SU-DHL-6 (cell line): ENCODE measurements around the gene COPS4.
A peak's percentile ranks its signal among the peaks of the same experiment; 100 is the strongest.

ENCODE experiments used
- H2AFZ ChIP-seq: fragments of 200-600 bp; sonication (generic); 2 replicates; pipeline ENCODE4 v1.6.1; 2014; ENCODE audit warnings: low read depth, mild to moderate bottlenecking, moderate library complexity, mixed read lengths, antibody characterized with exemption, low read length; ENCODE audit not compliant: severe bottlenecking
- H3F3A ChIP-seq: fragments of 200-600 bp; shearing (Covaris generic); 2 replicates; pipeline ENCODE4 v1.6.0; 2016; ENCODE audit warnings: antibody characterized with exemption, mild to moderate bottlenecking; ENCODE audit not compliant: insufficient read depth
- H3K27ac ChIP-seq: fragments of 200-600 bp; sonication (generic); 2 replicates; pipeline ENCODE4 v1.5.1; 2016; ENCODE audit warnings: low read depth, mild to moderate bottlenecking, low read length, moderate library complexity, mixed read lengths
- H3K27me3 ChIP-seq: fragments of 200-600 bp; sonication (generic), shearing (Covaris generic); 2 replicates; pipeline ENCODE4 v1.6.0; 2014; ENCODE audit warnings: mild to moderate bottlenecking, low read length
- H3K36me3 ChIP-seq: fragments of 200-600 bp; sonication (generic); 2 replicates; pipeline ENCODE4 v1.6.1; 2014; ENCODE audit warnings: mild to moderate bottlenecking, low read length, mixed read lengths
- H3K4me2 ChIP-seq: fragments of 300-600, 200-600 bp; shearing (Covaris generic), sonication (generic); 2 replicates; pipeline ENCODE4 v1.6.0; 2014; ENCODE audit warnings: low read length, low read depth, mild to moderate bottlenecking; ENCODE audit not compliant: poor library complexity, severe bottlenecking
- H3K4me3 ChIP-seq: fragments of 200-600 bp; sonication (generic); 2 replicates; pipeline ENCODE4 v1.5.1; 2014; ENCODE audit warnings: antibody characterized with exemption, low read length, mild to moderate bottlenecking, mixed read lengths; ENCODE audit not compliant: insufficient read depth, poor library complexity, severe bottlenecking
- H3K79me2 ChIP-seq: fragments of 200-600 bp; sonication (generic); 2 replicates; pipeline ENCODE4 v1.6.1; 2014; ENCODE audit warnings: mild to moderate bottlenecking, low read length, moderate library complexity; ENCODE audit not compliant: insufficient read depth
- H3K9ac ChIP-seq: fragments of 200-600 bp; sonication (generic); 2 replicates; pipeline ENCODE4 v1.7.0; 2014; ENCODE audit warnings: mild to moderate bottlenecking, low read length
- H3K9me2 ChIP-seq: fragments of 200-600 bp; sonication (generic); replicated peaks from 2 replicates; pipeline ENCODE4 v1.6.1; 2014; ENCODE audit warnings: low read length; ENCODE audit not compliant: insufficient read depth
- H3K9me3 ChIP-seq: fragments of 200-600 bp; sonication (generic); 2 replicates; pipeline ENCODE4 v1.6.1; 2014; ENCODE audit warnings: low read length, mixed read lengths; ENCODE audit not compliant: insufficient read depth
- H4K20me1 ChIP-seq: fragments of 200-600 bp; sonication (generic); 2 replicates; pipeline ENCODE4 v1.6.1; 2014; ENCODE audit warnings: low read depth, mild to moderate bottlenecking, antibody characterized with exemption, low read length, moderate library complexity, mixed read lengths
- EZH2phosphoT487 ChIP-seq: fragments of 200-600 bp; sonication (generic), shearing (Covaris generic); conservative IDR thresholded peaks from 2 replicates; pipeline ENCODE4 v1.6.1; 2018; ENCODE audit warnings: mild to moderate bottlenecking, antibody characterized with exemption, low read length, moderate library complexity, mixed read lengths
- TF ChIP-seq, protein P1 (sequence below): fragments of 200-600 bp; sonication (generic); IDR thresholded peaks from one replicate; pipeline ENCODE4 v1.5.1; 2017; ENCODE audit warnings: antibody characterized with exemption, mild to moderate bottlenecking, low read length, moderate library complexity; ENCODE audit not compliant: insufficient read depth, poor library complexity, severe bottlenecking

Gene COPS4

GRCh38 chr4:83107631-83108030 is 72.6 kb downstream of the COPS4 start:
- H3K79me2 ChIP-seq = no peaks in the 10 kb centered on the region
- no peaks in the 10 kb centered on the region for H3K9me3 ChIP-seq
- H3K9me2 ChIP-seq = no peaks in the 10 kb centered on the region
- H3K36me3 ChIP-seq = no peaks in the 10 kb centered on the region
- H3F3A ChIP-seq = no peaks in the 10 kb centered on the region
- no peak overlapping the region for H3K27ac ChIP-seq
- no peaks in the 10 kb centered on the region for H4K20me1 ChIP-seq
- H3K4me3 ChIP-seq = no peak overlapping the region
- TF ChIP-seq, protein P1, sequence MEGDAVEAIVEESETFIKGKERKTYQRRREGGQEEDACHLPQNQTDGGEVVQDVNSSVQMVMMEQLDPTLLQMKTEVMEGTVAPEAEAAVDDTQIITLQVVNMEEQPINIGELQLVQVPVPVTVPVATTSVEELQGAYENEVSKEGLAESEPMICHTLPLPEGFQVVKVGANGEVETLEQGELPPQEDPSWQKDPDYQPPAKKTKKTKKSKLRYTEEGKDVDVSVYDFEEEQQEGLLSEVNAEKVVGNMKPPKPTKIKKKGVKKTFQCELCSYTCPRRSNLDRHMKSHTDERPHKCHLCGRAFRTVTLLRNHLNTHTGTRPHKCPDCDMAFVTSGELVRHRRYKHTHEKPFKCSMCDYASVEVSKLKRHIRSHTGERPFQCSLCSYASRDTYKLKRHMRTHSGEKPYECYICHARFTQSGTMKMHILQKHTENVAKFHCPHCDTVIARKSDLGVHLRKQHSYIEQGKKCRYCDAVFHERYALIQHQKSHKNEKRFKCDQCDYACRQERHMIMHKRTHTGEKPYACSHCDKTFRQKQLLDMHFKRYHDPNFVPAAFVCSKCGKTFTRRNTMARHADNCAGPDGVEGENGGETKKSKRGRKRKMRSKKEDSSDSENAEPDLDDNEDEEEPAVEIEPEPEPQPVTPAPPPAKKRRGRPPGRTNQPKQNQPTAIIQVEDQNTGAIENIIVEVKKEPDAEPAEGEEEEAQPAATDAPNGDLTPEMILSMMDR = no peak
- no peak for TF ChIP-seq EZH2phosphoT487
- H3K4me2 ChIP-seq = no peak overlapping the region
- no peaks in the 10 kb centered on the region for H3K27me3 ChIP-seq
- no peak overlapping the region for H2AFZ ChIP-seq
- H3K9ac ChIP-seq = no peak overlapping the region

GRCh38 chr4:83108101-83108861 is 73.3 kb downstream of the COPS4 start:
- H3K9ac ChIP-seq = no peak overlapping the region
- H3K9me3 ChIP-seq = no peaks in the 10 kb centered on the region
- no peaks in the 10 kb centered on the region for H3K79me2 ChIP-seq
- H3K9me2 ChIP-seq = no peaks in the 10 kb centered on the region
- no peaks in the 10 kb centered on the region for H3K27me3 ChIP-seq
- H3K4me2 ChIP-seq = no peak overlapping the region
- no peak overlapping the region for H3K4me3 ChIP-seq
- no peaks in the 10 kb centered on the region for H3F3A ChIP-seq
- no peak for TF ChIP-seq EZH2phosphoT487
- TF ChIP-seq, protein P1 = no peak
- H2AFZ ChIP-seq = no peak overlapping the region
- no peak overlapping the region for H3K27ac ChIP-seq
- no peaks in the 10 kb centered on the region for H4K20me1 ChIP-seq
- no peaks in the 10 kb centered on the region for H3K36me3 ChIP-seq

DNA sequence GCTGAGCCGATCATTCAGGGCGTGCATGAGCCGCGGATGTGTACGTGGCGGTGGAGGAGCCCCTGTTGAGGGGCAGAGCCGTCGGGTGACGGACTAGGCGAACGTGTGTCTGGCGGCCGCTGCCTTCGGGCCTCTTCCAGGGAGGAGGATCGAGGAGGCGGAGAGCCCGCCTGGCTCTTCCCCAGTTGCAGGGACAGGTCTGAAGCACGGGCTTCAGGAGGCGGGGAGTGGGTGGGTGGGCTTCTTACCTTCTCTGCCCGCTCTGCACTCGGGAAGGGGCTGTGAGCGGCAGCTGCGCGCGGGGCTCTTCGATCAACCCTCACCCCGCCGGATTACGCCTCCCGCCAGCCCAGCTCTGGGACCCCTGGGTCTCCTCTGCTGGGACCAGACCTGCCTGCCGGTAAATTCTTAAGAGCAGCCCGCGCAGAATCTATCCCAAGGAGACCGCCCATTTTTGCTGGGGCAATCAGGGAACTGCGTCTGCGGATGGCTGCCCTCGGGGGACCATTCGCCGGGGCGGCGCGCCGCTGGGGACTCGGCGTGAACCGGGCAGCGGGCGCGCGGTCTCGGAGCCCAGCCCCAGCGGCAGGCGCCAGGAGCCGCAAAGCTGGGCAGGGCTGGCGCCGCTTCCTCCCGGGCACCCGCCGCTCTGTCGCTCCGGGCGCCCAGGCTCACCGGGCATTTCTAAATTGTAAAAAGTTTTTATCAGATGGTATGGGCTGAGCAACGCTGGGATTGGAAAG is 74.7 kb downstream of the COPS4 start:
- Histone ChIP-seq H3K27ac (no peak overlapping the region), H3K36me3 (no peaks in the 10 kb centered on the region), H3K79me2 (no peaks in the 10 kb centered on the region), H3K9me2 (no peaks in the 10 kb centered on the region), H3K27me3 (no peaks in the 10 kb centered on the region), H4K20me1 (no peaks in the 10 kb centered on the region), H3K4me2 (peak overlapping the region; percentile 58), H3K9me3 (no peaks in the 10 kb centered on the region), H2AFZ (peak overlapping the region; percentile 92), H3K9ac (peak overlapping the region; percentile 50), H3F3A (no peaks in the 10 kb centered on the region), H3K4me3 (peak overlapping the region; percentile 43)
- TF ChIP-seq, protein P1 = no peak
- TF ChIP-seq EZH2phosphoT487 = no peak
